ENCODE results near the gene IL1RAPL2. TPM values are rescaled to one million over a fixed set of nuclear protein-coding genes. Genes with fewer than 3 reads are reported as not detected.
A peak's percentile ranks its signal among the peaks of the same experiment; 100 is the strongest.
"Not testable (repeated sequence)": the region's sequence is repeated elsewhere in the genome, so short reads cannot be mapped to it uniquely, and the experiment has no call there.

IL1RAPL2 gene
- total RNA-seq, 1 experiment from 2014 or later, result 1.6 TPM

- no peak for DNase-seq
- Histone ChIP-seq H3K4me1 (replicated peaks; ENCODE audit: insufficient read depth) (no peaks in the 10 kb centered on the region), H3F3A (ENCODE audit: insufficient read depth, low read depth) (no peaks in the 10 kb centered on the region), H3K27me3 (ENCODE audit: insufficient read depth, low read depth) (no peaks in the 10 kb centered on the region), H2AFZ (no peak overlapping the region), H4K20me1 (ENCODE audit: insufficient read depth) (no peaks in the 10 kb centered on the region), H3K27ac (no peak overlapping the region), H3K4me2 (no peak overlapping the region), H3K9me2 (ENCODE audit: insufficient read depth) (no peaks in the 10 kb centered on the region), H3K79me2 (ENCODE audit: low read depth) (no peaks in the 10 kb centered on the region), H3K4me3 (no peak overlapping the region), H3K36me3 (ENCODE audit: low read depth) (no peaks in the 10 kb centered on the region), H3K9me3 (ENCODE audit: insufficient read depth, low read depth) (no peaks in the 10 kb centered on the region)
- peak; percentile 50; the same call in 1 of the 2 replicates for TF ChIP-seq CTCF (conservative IDR thresholded peaks at IDR 0.05)
- no peak for TF ChIP-seq EZH2 (IDR thresholded peaks at IDR 0.05; ENCODE audit: low read depth)
- CTCF ChIA-PET, result interaction anchor here (1.3 kb wide), 1 partner anchor 522 kb away, joined by 6 read pairs; no protein-coding TSS in a partner anchor
- POLR2A ChIA-PET (ENCODE audit: unreplicated experiment), result no interaction called here
- BruUV-seq (replicated peaks), result no TSS peak
- intact Hi-C loops (cut with micrococcal nuclease; ENCODE audit: unreplicated experiment), result loop anchor here (2.0 kb wide), 1 partner anchor 254 kb away; no protein-coding TSS in a partner anchor
Observed at GRCh38 chrX:104668550-104668949, 102.6 kb downstream of the IL1RAPL2 start.

- no peaks in the 10 kb centered on the region for H3K36me3 ChIP-seq (ENCODE audit: low read depth)
- H3K9me2 ChIP-seq (ENCODE audit: insufficient read depth), result no peaks in the 10 kb centered on the region
- no peaks in the 10 kb centered on the region for H3K9me3 ChIP-seq (ENCODE audit: insufficient read depth, low read depth)
- no peak overlapping the region for H3K27ac ChIP-seq
- H3K4me2 ChIP-seq, result no peak overlapping the region
- no peak for TF ChIP-seq EZH2 (IDR thresholded peaks at IDR 0.05; ENCODE audit: low read depth)
- no peak for TF ChIP-seq CTCF (conservative IDR thresholded peaks at IDR 0.05)
- POLR2A ChIA-PET (ENCODE audit: unreplicated experiment), result no interaction called here
- BruUV-seq (replicated peaks), result no TSS peak
- no peak for DNase-seq
- no peaks in the 10 kb centered on the region for H3K27me3 ChIP-seq (ENCODE audit: insufficient read depth, low read depth)
- intact Hi-C loops (cut with micrococcal nuclease; ENCODE audit: unreplicated experiment), result loop anchor here (2.0 kb wide), 1 partner anchor 254 kb away; no protein-coding TSS in a partner anchor
- CTCF ChIA-PET, result interaction anchor here (1.3 kb wide), 1 partner anchor 521 kb away, joined by 6 read pairs; no protein-coding TSS in a partner anchor
- H2AFZ ChIP-seq, result no peak overlapping the region
- no peaks in the 10 kb centered on the region for H4K20me1 ChIP-seq (ENCODE audit: insufficient read depth)
- no peaks in the 10 kb centered on the region for H3K79me2 ChIP-seq (ENCODE audit: low read depth)
- no peak overlapping the region for H3K4me3 ChIP-seq
- H3F3A ChIP-seq (ENCODE audit: insufficient read depth, low read depth), result no peaks in the 10 kb centered on the region
- H3K4me1 ChIP-seq (replicated peaks; ENCODE audit: insufficient read depth), result no peaks in the 10 kb centered on the region
Observed at GRCh38 chrX:104669063-104669462, 103.1 kb downstream of the IL1RAPL2 start.

GRCh38 chrX:104670051-104670450, 104.1 kb downstream of the IL1RAPL2 start:
- H3K4me2 ChIP-seq, result no peak overlapping the region
- no peaks in the 10 kb centered on the region for H3K9me3 ChIP-seq (ENCODE audit: insufficient read depth, low read depth)
- H2AFZ ChIP-seq, result no peak overlapping the region
- H3K27ac ChIP-seq, result no peak overlapping the region
- no peaks in the 10 kb centered on the region for H3F3A ChIP-seq (ENCODE audit: insufficient read depth, low read depth)
- H3K4me1 ChIP-seq (replicated peaks; ENCODE audit: insufficient read depth), result no peaks in the 10 kb centered on the region
- H3K9me2 ChIP-seq (ENCODE audit: insufficient read depth), result no peaks in the 10 kb centered on the region
- no peak for DNase-seq
- intact Hi-C loops (cut with micrococcal nuclease; ENCODE audit: unreplicated experiment), result no loop called here
- no peaks in the 10 kb centered on the region for H3K36me3 ChIP-seq (ENCODE audit: low read depth)
- TF ChIP-seq EZH2 (IDR thresholded peaks at IDR 0.05; ENCODE audit: low read depth) (no peak), CTCF (conservative IDR thresholded peaks at IDR 0.05) (no peak)
- ChIA-PET POLR2A (ENCODE audit: unreplicated experiment) (no interaction called here), CTCF (no interaction called here)
- H4K20me1 ChIP-seq (ENCODE audit: insufficient read depth), result no peaks in the 10 kb centered on the region
- no peak overlapping the region for H3K4me3 ChIP-seq
- H3K79me2 ChIP-seq (ENCODE audit: low read depth), result no peaks in the 10 kb centered on the region
- no TSS peak for BruUV-seq (replicated peaks)
- no peaks in the 10 kb centered on the region for H3K27me3 ChIP-seq (ENCODE audit: insufficient read depth, low read depth)

GRCh38 chrX:104677517-104677916, 111.5 kb downstream of the IL1RAPL2 start:
- POLR2A ChIA-PET (ENCODE audit: unreplicated experiment); H2AFZ ChIP-seq; H4K20me1 ChIP-seq (ENCODE audit: insufficient read depth); DNase-seq; intact Hi-C loops (cut with micrococcal nuclease; ENCODE audit: unreplicated experiment); H3K27ac ChIP-seq; H3K36me3 ChIP-seq (ENCODE audit: low read depth); H3K79me2 ChIP-seq (ENCODE audit: low read depth); H3K9me3 ChIP-seq (ENCODE audit: insufficient read depth, low read depth); H3K9me2 ChIP-seq (ENCODE audit: insufficient read depth); BruUV-seq (replicated peaks); H3K27me3 ChIP-seq (ENCODE audit: insufficient read depth, low read depth); CTCF ChIA-PET; H3K4me2 ChIP-seq; H3K4me3 ChIP-seq: not testable (repeated sequence)
- Histone ChIP-seq H3F3A (ENCODE audit: insufficient read depth, low read depth) (peaks cover 10% of the 10 kb centered on the region), H3K4me1 (replicated peaks; ENCODE audit: insufficient read depth) (peaks cover 26% of the 10 kb centered on the region)

Measured in PC-9 (cell line).